HG03571 (cell line): ENCODE data around the gene ST3GAL3.

Experiments
- ATAC-seq: cut with Tn5 transposase; IDR thresholded peaks from one replicate; pipeline ENCODE4 v1.9.1; 2021; ENCODE audit not compliant: unreplicated experiment

Gene ST3GAL3

DNA sequence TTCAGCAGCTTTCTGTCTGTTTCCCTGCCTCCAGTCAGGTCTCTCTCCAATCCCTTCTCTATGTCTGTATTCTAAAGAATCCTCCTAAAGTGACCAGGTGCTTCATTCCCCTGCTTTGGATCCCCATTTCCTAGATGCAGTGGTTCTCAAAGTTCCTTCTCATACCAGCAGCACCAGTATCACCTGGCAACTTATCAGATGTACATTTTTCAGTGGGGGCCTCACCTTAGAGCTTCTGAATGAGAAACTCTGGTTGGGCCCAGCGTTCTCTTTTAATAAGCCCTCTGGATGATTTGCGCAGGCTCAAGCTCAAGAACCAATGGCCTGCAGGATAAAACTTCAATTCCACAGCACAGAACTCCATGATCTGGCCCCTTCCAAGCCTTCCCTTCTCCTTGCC is 200.9 kb downstream of the ST3GAL3 start:
- ATAC-seq, result no peak

DNA sequence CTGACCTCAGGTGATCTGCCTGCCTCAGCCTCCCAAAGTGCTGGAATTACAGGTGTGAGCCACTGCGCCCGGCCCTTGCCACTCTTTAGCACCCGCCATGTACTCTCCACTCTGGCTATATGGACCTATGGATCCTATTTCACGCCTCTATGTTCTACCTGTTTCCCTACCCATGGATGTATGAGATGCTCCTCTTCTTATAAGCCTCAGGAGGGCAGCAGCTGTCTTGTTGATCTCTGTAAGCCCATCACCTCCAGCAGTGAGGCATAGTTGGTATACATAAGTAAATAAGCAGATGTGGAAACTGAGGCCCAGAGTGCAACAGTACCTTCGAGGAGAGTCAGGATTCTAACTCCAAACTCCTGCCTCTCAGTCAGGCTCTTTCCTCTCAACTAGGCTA is 201.5 kb downstream of the ST3GAL3 start:
- no peak for ATAC-seq

DNA sequence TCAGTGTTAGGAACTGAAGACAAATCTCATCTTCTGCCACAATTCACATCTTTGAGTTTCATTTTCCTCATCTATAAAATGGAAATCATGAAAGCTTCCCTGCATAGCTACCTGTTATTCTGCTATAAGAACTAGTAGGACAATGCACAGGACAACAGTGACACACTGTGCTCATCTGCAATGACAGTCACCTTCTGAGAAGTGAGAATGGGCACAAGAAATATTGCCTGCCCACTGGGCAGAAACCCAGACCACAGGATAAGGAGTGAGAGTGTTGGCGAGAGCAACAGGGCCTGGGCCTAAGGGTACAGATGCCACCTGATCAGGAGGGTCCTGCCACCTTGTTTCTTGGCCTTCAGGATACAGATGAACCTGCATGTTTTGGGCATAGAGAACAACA is 203.0 kb downstream of the ST3GAL3 start:
- no peak for ATAC-seq

DNA sequence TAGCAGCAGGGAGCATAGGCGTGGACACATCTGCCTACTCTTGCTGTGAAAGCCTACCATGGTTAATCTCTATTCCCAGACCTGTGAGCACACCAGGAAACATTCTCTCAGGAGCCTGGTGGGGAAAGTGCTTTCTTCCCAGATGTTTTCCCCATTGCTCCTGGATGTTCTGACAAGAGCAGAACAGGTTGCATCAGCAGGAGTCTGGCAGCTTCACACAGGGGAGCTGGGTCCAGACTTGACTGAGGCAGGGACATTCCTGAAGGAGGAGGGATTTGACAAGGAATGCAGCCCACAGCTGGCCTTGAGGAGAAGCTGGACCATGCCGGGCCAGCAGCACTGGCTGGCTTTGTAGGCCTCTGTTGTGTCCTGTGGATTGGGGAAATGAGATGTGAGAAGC is 205.3 kb downstream of the ST3GAL3 start:
- no peak for ATAC-seq

DNA sequence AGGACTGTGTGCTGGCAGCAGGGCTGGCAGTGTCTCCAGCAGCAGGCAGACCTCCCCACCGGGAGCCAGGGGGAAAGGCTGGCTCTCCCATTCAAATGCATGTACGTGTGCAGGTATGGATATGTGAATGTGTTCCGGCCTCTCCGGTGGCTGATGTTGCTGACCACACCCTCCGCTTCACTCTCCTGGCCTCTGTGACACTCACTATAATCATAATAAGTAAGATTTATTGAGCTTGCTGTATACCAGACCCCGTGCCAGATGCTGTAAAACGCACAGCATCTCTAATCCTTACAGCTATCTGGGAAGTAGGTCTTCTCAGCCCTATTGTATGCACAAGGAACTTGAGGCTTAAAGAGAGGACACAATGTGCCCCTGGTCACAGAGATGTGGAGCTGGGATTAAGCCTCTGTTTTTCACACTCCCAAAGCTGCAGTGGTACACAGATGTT is 205.7 kb downstream of the ST3GAL3 start:
- no peak for ATAC-seq

DNA sequence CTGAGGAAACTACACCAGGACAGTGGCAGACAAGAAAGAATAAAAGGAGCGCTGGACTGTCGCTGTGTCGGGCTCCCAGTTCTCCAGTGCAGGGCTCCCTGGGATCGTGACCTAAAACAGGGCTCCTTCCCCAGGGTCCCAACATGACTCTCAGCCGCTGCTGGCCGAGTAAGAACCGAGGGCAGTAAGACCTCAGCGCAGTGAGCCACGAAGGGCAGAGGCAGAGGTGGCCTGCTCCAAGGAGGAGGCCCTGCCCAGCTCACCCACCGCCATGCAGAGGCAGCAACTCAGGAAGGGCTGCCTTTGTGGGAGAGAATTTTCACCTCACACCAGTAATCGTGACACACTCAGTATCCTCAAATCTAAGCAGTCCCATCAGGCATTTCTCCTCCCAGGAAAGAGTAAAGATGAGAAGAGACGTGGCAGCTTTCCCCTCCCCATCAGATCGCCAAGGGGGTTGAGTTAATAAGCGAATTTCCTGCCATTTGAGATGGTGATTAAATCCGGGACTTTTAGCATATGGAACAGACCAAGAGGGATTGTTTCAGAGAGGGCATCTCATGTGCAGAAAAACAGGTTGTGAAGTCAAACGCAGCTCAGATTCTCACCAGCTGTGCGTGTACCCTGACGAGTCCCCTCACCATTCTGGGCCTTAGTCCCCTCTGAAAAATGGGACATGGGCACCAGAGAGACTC is 206.5 kb downstream of the ST3GAL3 start:
- ATAC-seq, result no peak

DNA sequence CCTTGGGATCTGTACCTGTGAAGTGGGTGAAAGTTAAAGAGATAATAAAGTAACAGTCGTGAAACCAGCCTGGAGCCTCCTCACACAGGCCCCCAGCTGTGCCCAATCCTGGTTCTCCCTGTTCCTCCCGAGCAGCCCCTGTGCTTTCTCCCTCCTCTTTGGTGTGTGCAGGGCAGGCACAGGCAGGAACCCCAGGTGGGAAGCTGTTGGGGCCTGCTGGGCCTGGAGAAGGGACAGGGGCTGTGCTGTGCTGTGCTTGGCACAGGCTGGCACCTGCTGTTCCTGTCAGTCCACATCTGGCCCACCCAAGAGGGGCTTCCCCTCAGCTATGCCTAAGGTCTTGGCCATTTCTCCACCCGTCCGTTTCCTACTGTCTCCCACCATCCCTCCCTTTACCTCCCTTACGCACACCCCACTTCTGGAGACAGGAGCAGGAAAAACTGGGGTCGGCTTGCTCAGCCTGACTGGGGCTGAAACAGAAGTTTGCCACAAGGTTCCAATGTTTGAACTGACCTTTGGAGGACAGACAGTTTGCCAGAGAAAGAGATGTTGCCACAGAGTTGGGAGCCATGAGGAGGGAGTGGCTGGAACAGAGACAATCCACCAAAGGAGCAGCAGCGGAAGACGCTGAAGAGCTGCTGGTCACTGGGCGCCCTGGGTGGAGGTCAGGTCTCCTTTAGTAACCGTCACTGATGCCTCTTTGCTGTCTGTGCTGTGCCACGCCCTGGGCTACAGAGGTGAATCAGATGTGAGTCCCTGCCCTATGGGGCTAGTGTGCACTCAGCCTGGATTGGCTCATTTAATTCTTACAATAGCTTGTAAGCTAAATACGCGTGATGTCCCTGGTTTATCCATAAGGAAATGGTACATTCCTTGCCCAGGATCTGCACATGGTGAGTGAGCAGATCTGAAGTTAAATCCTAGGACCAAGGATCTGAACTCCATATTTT is 207.5 kb downstream of the ST3GAL3 start:
- no peak for ATAC-seq

DNA sequence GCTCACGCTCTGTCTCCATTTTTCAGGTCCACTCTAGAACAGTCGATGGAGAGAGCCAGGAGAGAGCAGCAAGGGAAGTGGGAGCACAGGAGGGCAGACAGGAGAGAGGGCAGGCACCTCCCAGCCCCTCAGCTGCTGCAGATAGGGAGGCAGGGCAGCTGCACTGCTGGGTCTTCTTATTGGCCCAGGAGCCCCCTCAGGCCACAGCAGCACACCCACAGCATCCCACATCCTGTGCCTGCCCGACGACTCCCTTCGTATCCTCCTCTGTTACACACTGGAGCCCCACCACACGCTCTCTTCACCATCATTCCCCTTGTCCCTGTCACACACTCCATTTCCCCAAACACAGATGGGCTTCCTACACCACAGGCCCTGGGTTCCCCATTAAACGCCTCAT is 212.6 kb downstream of the ST3GAL3 start:
- no peak for ATAC-seq

DNA sequence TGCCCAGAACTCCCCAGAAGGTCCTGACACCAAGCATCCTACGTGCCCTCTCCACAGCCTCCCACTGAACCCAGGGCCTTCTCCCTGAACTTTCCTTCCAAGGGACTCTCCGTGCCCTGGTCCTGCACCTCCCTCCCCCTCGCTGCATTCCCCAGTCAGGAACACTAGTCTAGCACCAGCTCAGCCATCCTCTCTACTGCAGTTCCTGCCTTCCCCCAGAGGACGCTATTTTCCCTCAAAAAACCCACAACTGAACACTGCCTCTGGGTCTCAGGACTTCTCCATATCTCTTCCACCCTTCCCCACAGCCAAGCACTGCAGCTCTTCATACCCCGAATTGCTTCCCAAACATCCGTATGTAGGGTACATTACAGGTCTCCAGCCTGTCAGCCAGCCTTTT is 213.7 kb downstream of the ST3GAL3 start:
- ATAC-seq, result no peak

DNA sequence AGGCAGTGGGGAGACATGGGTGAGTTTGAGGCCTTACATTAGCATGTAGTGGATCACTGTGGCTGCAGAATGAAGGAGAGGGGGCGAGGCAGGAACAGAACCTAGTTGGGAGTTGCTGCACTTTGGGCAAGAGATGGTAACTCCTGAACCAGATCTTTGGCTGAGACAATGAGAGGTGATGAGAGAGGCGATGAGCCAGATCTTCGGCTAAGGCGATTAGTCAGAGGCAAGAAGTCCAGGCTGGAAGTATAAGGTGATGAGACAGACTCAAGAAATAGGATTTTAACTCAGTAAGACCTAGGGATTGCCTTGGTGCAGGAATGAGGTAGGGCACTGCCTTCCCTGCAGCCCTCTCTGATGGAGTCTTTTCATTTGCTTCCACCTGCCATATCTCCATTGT is 217.2 kb downstream of the ST3GAL3 start:
- no peak for ATAC-seq

DNA sequence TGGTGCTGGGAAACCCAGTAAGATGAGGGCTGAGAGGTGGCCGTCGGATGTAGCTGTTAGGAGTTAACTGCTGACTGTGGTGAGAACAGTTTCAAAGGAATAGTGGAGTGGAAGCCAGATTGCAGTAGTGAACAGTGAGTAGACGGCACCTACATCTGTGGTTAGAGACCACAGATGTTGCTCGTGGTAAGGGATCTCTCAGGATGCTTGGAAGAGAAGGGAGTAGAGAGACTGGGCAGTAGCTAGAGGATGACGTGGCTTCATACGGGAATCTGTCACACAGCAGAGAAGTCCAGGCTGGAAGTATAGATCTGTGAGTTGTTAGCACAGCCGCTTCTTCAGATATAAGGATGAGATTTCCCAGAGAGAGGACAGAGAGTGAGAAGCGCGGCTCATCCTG is 218.5 kb downstream of the ST3GAL3 start:
- ATAC-seq, result no peak

DNA sequence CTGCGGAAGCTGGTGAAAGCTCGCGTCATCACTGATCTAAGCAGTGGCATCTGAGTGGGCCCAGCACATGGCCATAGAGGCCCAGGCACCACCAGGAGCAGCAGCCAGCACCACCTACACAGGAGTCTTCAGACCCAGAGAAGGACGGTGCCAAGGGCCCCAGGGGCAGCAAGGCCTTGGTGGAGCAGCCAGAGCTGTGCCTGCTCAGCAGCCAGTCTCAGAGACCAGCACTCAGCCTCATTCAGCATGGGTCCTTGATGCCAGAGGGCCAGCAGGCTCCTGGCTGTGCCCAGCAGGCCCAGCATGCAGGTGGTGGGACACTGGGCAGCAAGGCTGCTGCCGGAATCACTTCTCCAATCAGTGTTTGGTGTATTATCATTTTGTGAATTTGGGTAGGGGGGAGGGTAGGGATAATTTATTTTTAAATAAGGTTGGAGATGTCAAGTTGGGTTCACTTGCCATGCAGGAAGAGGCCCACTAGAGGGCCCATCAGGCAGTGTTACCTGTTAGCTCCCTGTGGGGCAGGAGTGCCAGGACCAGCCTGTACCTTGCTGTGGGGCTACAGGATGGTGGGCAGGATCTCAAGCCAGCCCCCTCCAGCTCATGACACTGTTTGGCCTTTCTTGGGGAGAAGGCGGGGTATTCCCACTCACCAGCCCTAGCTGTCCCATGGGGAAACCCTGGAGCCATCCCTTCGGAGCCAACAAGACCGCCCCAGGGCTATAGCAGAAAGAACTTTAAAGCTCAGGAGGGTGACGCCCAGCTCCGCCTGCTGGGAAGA is 223.0 kb downstream of the ST3GAL3 start:
- no peak for ATAC-seq

DNA sequence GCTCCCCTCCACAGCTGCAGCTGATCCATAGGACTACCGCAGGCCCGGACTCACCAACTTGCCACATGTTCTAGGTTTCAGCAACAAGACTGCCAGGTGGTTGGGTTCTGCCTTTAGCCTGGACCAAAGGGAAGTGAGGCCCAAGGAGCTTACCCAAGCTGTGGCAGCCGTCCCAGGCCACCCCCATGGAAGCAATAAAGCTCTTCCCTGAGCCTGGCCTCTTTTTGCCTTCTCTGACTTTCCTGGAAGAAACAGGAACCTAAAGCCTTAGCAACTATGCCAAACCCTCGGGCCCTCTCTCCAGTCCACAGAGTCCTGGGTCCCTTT is 223.6 kb downstream of the ST3GAL3 start:
- ATAC-seq, result no peak

DNA sequence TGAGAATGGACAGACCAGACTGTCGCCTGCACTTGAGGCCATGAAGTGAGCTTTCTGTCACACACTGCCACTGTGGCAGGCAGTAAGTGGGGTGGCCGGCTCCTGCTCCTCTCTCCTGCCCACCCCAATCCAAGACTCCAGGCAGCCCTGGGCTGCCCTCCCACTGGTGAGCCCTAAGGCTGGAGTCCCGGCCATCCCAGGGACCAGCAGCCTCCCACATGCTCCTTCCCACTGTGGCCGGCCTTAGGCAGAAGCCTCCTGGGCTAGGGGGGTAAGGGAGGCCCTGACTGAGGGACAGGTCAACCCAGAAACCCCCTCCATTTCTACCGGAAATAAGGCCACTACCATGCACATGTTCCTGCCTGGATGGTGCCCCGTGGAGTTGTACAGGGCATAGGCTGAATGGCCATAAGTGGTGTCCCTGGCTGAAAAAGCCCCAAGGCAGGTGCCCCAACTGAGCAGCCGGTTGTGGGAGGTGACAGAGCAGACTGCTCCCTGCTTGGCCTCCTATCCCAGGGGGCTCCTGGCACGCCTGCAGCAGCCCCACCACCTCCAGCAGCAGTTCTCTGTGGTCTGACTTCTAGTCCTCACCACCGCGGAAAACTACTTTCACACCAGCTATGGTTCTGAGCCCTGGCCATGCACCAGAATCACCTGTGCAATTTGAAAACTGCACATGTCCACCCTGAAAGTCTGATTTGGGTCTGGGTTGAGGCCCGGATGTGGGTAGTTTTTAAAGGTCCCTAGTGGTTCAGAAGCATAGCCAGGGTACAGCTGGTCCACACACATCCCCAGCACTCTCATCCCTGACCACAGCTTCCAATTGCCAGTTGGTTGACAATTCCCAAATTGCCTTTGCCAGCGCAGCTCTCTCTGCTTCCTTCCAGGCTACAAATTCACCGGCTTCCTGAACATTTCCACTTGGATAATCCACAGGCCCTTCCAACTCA is 224.7 kb downstream of the ST3GAL3 start:
- ATAC-seq, result no peak

DNA sequence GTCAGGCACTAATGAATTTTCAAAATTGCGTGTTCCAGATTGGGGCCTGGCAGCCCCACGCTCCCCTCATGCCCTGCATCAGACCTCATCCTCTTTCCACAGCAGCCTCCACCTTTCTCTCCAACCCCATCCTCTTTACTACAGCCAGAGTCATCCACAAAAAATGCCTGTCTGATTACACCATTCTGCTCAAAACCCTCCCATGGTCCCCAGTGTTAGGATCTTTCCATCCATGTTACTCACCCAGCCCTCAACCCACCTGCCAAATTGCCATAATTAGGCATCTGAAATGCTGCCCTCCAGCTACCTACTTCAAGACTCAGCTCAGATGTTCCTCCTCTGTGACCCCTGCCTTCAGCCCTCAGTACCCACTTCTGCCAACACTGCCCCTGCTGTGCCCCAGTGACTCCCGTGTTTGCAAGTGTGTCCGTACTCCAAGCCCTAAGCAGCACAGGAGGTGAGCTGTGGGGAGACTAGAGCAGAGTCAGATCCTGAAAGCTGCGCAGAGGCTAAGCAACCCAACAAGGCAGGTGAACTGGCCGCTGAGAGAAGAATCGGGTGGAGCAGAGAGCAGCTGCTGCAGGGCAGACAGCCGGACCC is 225.6 kb downstream of the ST3GAL3 start:
- ATAC-seq, result no peak

DNA sequence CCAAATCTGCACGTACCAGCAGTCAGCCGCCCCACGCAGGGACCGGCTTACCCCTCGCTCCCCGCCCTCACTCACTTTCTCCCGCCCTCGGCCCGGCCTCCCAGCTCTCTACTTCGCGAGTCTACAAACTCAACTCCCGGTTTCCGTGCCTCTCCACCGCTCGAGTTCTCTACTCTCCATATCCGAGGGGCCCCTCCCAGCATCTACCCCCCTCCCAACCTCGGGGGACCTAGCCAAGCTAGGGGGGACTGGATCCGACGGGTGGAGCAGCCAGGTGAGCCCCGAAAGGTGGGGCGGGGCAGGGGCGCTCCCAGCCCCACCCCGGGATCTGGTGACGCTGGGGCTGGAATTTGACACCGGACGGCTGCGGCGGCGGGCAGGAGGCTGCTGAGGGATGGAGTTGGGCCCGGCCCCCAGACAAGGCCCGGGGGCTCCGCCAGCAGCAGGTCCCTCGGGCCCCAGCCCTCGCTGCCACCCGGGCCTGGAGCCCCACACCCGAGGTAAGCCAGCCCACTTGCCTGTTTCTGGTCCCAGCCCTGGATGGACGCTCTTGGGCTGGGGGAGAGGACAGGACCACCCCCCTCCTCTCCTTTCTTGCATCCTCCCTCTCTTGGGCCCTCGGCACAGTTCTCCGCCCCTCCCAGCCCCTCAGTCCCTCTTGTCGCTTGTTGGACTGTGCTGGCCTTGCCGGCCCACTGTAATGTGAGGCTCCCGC is 226.2 kb downstream of the ST3GAL3 start, which contains the start of gene ARTN:
Gene ARTN, plus strand, starts transcription at position 416 of the 715 bp plus-strand sequence. CDS start 1,856 bp downstream, outside the sequence.
- no peak for ATAC-seq

DNA sequence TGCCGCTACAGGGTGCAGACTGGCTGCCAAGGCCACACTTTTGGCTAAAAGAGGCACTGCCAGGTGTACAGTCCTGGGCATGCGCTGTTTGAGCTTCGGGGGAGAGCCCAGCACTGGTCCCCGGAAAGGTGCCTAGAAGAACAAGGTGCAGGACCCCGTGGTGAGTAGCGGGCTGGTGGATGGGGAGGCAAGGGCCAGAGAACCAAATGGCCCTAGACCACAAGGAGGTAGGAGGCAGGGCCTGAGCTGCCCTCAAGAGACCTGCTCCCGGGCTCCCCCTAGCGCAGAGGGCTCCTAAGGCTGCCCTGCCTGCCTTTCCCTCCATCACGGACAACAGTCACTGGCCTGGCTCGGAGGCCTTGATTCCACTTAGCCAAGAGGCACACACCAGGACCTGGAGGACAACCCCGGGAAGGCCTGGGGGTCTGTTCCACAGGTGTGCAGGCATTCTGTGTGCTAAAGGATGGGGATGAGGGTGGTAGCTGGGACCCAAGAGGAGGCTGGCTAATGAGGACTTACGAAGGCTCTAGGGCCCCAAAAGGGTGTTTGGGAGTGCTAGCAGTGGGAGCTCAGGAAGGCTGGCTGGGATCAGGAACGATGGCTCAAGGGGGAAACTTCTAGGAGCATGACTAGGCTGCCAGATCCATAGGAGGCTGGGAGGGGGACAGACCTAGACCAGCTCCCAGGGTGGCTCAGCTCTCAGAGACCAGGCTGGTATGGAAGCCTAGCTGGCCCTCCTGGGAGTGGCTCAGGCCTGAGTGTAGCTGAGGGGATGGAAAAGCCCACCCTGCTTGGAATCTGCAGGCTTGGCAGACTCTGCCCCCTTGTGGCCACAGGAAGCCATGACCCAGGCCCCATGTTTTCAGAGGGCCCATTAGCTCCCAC is 227.0 kb downstream of the ST3GAL3 start:
- no peak for ATAC-seq

DNA sequence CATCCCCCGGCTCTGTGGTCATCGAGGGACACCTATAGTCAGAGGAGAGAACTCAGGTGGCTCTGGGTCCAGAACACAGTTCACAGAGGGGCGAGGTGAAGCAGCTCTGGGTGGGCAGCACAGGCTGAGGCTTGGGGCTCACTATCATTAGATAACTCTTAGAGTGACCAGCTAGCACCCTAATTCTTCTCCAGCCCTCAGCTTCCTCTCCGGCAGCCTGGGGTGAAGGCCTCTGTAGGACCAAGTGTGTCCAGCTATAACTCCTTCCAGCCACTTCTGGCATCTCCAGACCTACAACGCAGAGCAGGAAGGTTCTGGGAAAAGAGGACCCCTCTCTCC is 227.6 kb downstream of the ST3GAL3 start:
- ATAC-seq, result no peak
